ENCODE data around the gene KLHL42. TPM values are rescaled to one million over a fixed set of nuclear protein-coding genes. Genes with fewer than 3 reads are reported as not detected.

KLHL42 gene
- total and polyA plus RNA-seq, 2 of the 8 experiments (the other 6 are each of a cell fraction or from before 2014, with no cell fraction given) = 13.6 to 21.6 TPM

GRCh38 chr12:27828196-27828595, 48.2 kb downstream of the KLHL42 start:
- Histone ChIP-seq H3K56ac (replicated peaks; ENCODE audit: insufficient read length, low read depth, low read length) (no peak overlapping the region), H3K9me3 (ENCODE audit: insufficient read depth in 2 of 2, low read depth in 1 of 2, low read length in 1 of 2) (no peaks in the 10 kb centered on the region), H2BK20ac (ENCODE audit: low read length) (no peak overlapping the region), H3K4ac (replicated peaks; ENCODE audit: insufficient read length, low read depth, low read length) (no peak overlapping the region), H4K91ac (replicated peaks; ENCODE audit: insufficient read length, low read length) (no peak overlapping the region), H2BK120ac (replicated peaks; ENCODE audit: low read depth, low read length) (no peak overlapping the region), H2BK15ac (ENCODE audit: low read length) (no peak overlapping the region), H3K23ac (ENCODE audit: insufficient read length) (no peak overlapping the region), H2AK5ac (ENCODE audit: low read depth, low read length) (no peak overlapping the region), H3K4me3 (ENCODE audit: extremely low read depth in 1 of 4, insufficient read depth in 2 of 4, low read depth in 3 of 4, low read length in 4 of 4) (no peak overlapping the region), H4K5ac (ENCODE audit: insufficient read length, low read depth, low read length) (no peak overlapping the region), H2BK5ac (ENCODE audit: low read depth, low read length) (no peak overlapping the region), H3K14ac (ENCODE audit: insufficient read length) (no peak overlapping the region), H3K27me3 (replicated peaks in 1 of 4; ENCODE audit: control insufficient read depth in 3 of 4, extremely low read depth in 1 of 4, insufficient read depth in 3 of 4, low read length in 3 of 4) (no peaks in the 10 kb centered on the region), H3K18ac (ENCODE audit: extremely low read depth, low read length) (no peak overlapping the region), H3K4me1 (replicated peaks in 1 of 4; ENCODE audit: control insufficient read depth in 3 of 4, insufficient read depth in 4 of 4, low read length in 3 of 4) (no peaks in the 10 kb centered on the region), H3K27ac (ENCODE audit: low read depth, low read length) (no peak overlapping the region), H3K79me2 (ENCODE audit: control insufficient read depth in 1 of 2, insufficient read depth in 2 of 2, low read length in 2 of 2) (no peaks in the 10 kb centered on the region), H4K8ac (ENCODE audit: extremely low read depth, insufficient read depth, low read length) (no peak overlapping the region), H4K20me1 (replicated peaks in 1 of 2; ENCODE audit: control insufficient read depth in 1 of 2, insufficient read depth in 2 of 2, low read length in 2 of 2) (no peaks in the 10 kb centered on the region), H2AFZ (ENCODE audit: low read length) (no peak overlapping the region), H3K79me1 (ENCODE audit: low read depth, low read length) (no peaks in the 10 kb centered on the region), H3K9ac (replicated peaks in 1 of 4; ENCODE audit: extremely low read depth in 1 of 4, low read depth in 3 of 4, low read length in 3 of 4) (no peak overlapping the region), H3K36me3 (ENCODE audit: control insufficient read depth in 2 of 4, insufficient read depth in 4 of 4, low read length in 3 of 4) (no peaks in the 10 kb centered on the region), H2BK12ac (ENCODE audit: low read depth, low read length) (no peak overlapping the region), H3K4me2 (ENCODE audit: insufficient read depth in 1 of 2, low read depth in 2 of 2, low read length in 2 of 2) (no peak overlapping the region), H3K23me2 (ENCODE audit: low read depth, low read length) (no peaks in the 10 kb centered on the region)
- ChIA-PET CTCF (ENCODE audit: partially characterized antibody) (interaction anchor here (2.5 kb wide), 1 partner anchor 95 kb away, joined by 9 read pairs; no protein-coding TSS in a partner anchor), POLR2A (ENCODE audit: partially characterized antibody) (no interaction called here)
- no peak for DNase-seq (ENCODE audit: low read depth in 1 of 2, low spot score in 2 of 2)
- FAIRE-seq = no peak
- 93% methylated on average over 3 of the region's 3 CpGs; no CpG with 5 or more reads in 1 of the 2 experiments for WGBS, 2 experiments (ENCODE audit: extremely low coverage in 1 of 2, insufficient coverage in 1 of 2, insufficient read length in 1 of 2, insufficient replicate concordance in 2 of 2, low coverage in 1 of 2, low lambda C conversion rate in 2 of 2, missing lambda C conversion rate in 1 of 2)
- TF ChIP-seq, protein P1, sequence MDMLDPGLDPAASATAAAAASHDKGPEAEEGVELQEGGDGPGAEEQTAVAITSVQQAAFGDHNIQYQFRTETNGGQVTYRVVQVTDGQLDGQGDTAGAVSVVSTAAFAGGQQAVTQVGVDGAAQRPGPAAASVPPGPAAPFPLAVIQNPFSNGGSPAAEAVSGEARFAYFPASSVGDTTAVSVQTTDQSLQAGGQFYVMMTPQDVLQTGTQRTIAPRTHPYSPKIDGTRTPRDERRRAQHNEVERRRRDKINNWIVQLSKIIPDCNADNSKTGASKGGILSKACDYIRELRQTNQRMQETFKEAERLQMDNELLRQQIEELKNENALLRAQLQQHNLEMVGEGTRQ (IDR thresholded peaks at IDR 0.05; ENCODE audit: low read length) = no peak
- TF ChIP-seq KDM1A (IDR thresholded peaks at IDR 0.05; ENCODE audit: borderline replicate concordance, low read length) = no peak
- no peak for TF ChIP-seq FOSL1 (IDR thresholded peaks at IDR 0.05; ENCODE audit: insufficient read depth, low read depth, low read length)
- no peak for TF ChIP-seq ZNF274 (IDR thresholded peaks at IDR 0.05; ENCODE audit: borderline replicate concordance, extremely low read depth, low read length)
- no peak for TF ChIP-seq POU5F1 (IDR thresholded peaks at IDR 0.05; ENCODE audit: low read depth, low read length)
- TF ChIP-seq CTCF (IDR thresholded peaks at IDR 0.05; ENCODE audit: control extremely low read depth in 1 of 3, insufficient read depth in 1 of 3, low read depth in 1 of 3, low read length in 3 of 3) = no peak
- no peak for TF ChIP-seq KDM5A (IDR thresholded peaks at IDR 0.05; ENCODE audit: low read length)
- TF ChIP-seq SP2 (IDR thresholded peaks at IDR 0.05; ENCODE audit: low read length) = no peak
- TF ChIP-seq RFX5 (IDR thresholded peaks at IDR 0.05; ENCODE audit: borderline replicate concordance, low read depth, low read length) = no peak
- TF ChIP-seq SUZ12 (IDR thresholded peaks at IDR 0.05; ENCODE audit: low read length) = no peak
- TF ChIP-seq HDAC6 (IDR thresholded peaks at IDR 0.05; ENCODE audit: low read depth, low read length) = no peak

Measured in H1 (cell line).